Measurements from ENCODE around the gene MID1.

Gene MID1

GRCh38 chrX:10423716-10424115 is 196.7 kb downstream of the MID1 start:
- DNase-seq = no peak

DNA sequence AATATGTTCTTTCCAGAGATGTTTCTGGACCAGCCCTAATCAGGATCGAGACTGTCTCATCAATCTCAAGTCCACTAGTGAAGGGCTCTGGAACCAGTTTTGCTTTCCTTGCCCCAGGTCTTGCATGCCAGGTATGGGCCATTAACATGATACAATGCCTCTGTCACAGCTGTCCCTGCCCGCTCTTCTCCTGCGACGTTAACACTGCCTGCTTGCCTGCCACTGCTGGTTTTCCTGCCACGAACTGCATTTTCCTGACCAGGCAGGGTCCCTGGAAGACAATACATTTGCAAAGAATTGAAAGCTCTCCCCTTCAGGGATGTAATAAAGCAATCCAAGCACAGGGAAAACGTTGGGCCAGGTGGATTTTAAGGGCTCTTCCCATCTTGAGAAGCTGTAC is 200.3 kb downstream of the MID1 start:
- DNase-seq = no peak

- no peak for DNase-seq
Observed at GRCh38 chrX:10416424-10416823, 204.0 kb downstream of the MID1 start.

DNA sequence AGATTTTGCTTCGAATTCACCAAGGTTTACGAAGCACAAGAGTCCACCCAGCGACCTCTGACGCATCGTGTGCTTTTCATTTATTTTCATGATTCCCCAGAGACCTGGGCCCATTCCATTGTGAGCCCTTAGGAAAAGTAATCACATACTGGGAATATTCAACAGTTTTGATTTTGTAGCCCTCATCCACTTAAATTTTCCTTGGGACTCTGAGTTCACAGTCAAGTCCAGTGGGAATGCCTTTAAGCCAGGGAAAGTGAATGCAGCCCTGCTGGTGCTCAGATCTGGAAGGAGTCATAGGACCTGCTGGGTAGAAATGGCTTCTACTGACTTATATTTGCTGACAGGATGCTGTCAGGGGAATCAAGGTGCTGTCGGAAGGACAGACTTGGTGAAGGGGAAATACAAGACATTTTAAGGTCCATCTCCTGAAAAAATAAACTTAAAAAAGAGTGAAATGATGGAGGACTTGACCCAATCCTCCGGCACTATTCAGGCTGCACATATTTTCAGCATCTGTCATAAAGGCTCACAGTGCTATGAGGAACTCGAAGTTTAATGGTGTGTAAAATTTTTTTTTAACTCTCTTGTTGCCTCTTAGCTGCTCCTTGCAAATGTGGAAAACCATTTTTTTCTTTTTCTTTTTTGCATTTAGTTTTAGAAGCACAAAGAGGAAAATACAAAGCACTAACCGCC is 204.9 kb downstream of the MID1 start:
- DNase-seq = no peak

DNA sequence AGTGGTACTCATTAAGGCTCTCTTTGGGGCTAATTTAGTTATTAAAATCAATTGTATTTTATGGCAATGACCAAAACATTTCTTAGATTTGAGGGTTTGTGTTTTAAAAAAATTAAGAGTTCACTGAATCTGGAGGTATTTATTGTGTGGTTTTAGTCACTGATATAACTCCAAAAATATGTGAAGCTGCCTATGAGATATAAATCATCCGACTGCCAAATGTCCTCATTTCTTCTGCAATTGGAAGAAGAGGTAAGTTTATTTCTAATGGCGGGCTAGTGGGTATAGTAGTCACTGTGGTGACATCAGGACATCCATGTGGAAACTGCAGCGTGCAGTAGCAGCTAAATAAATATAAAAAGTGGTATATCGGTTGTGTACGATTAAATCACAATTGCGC is 205.5 kb downstream of the MID1 start:
- DNase-seq = no peak

DNA sequence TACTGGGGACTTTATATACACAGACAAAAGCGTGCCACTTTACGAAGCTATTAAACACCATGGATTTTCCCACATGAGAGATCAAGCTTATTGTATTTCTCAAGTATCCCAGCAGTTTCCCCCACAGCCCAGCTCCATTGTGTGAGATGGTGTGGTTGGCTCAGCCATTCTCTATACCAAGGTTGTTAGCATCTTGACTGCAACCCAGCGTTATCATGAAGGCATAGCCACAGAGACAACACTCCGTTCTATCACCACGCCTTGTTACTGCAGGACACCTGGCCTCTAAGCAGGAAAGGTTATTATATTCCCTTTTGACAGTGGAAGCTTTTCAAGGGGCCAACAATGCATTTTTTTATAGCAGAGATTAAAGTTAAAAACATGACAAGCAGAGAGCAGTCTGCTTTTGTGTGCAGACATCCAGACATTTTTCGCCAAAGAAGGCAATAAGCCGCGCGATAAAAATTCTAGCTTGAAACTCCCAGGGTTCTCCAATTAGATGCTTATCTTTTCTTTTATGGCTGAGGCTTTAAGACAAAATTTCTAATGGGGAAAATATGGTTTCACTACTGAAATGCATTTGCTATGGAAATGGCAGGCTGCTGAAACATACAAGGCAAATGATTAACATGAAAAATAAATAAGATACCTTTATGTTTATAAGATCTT is 206.1 kb downstream of the MID1 start:
- DNase-seq = no peak

- DNase-seq = no peak
Observed at GRCh38 chrX:10404436-10404835, 215.9 kb downstream of the MID1 start.

GRCh38 chrX:10401239-10401638 is 219.1 kb downstream of the MID1 start:
- DNase-seq = no peak

DNA sequence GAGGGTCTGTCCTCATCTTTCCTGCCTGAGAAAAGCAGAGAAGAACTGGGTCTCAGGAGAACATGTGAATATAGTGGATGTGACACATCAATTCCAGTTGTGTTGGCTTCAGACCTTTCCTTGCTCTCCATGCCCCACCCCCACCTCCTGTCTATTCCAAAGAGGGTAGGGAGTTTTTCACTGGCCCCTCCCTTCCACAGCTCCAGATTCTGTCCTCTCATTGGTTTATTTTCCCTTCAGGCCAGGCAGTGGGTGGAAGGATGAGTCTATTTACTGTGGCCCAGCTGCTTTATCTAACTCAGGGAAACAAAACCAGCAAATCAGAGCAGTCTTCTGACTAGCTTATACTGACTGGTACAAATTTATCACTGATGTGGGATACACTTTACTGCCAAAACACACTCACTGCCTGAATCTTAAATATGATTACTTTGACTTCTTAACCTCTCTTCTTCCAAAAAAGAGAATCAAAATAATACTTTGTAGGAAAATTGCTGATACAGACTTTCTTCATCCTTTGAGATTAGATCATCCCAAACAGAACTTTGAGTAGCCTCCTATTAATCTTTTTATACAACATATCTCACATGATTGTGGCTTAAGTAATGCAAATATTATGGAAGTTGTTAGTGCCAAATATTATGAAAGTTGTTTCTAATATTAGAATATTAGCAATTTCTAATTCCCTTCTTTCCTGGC is 221.2 kb downstream of the MID1 start:
- DNase-seq = no peak

DNA sequence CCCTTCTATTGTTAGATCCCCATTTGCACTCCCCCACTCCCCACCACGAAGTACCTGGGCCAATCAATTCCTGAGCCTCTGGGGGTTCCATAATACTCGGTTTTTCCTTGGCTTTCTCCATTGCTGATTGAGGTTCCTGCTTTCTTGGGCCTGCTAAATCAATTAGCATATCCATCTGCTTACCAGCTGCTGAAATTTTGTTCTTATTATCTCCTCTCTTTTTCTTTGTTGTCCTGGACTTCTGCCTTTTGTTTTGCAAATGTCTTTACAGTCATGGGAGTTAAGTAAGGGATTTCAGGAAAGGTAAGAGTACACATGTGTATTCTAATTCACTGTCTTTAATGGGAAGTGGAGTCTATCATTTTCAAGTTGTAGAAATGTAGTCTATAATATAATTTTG is 222.2 kb downstream of the MID1 start:
- DNase-seq = no peak

- DNase-seq = no peak
Observed at GRCh38 chrX:10397349-10397748, 223.0 kb downstream of the MID1 start.

GRCh38 chrX:10395643-10396042 is 224.7 kb downstream of the MID1 start:
- DNase-seq = no peak
